Measurements from ENCODE around the gene MRPL53. TPM values are rescaled to one million over a fixed set of nuclear protein-coding genes. Genes with fewer than 3 reads are reported as not detected.
A peak's percentile ranks its signal among the peaks of the same experiment; 100 is the strongest.

MRPL53 gene
- total and polyA plus RNA-seq, 2 experiments from 2014 or later: 18.5 to 71.0 TPM

- DNase-seq: no peak
- H4K20me1 ChIP-seq (ENCODE audit: insufficient read depth): no peaks in the 10 kb centered on the region
- peaks cover 12% of the 10 kb centered on the region for H3F3A ChIP-seq (ENCODE audit: insufficient read depth)
- H3K27me3 ChIP-seq (replicated peaks; ENCODE audit: insufficient read depth): no peaks in the 10 kb centered on the region
- H3K4me1 ChIP-seq (ENCODE audit: insufficient read depth): peaks cover 16% of the 10 kb centered on the region
- no peak overlapping the region for H3K9ac ChIP-seq
- in situ Hi-C loops (cut with MboI): loop anchor here (5.0 kb wide), 1 partner anchor 87 kb away; no protein-coding TSS in a partner anchor
- no peaks in the 10 kb centered on the region for H3K36me3 ChIP-seq (ENCODE audit: low read depth)
- H3K27ac ChIP-seq: no peak overlapping the region
- H3K79me2 ChIP-seq (ENCODE audit: insufficient read depth): peaks cover 5% of the 10 kb centered on the region; the same call in 1 of the 2 replicates
- H3K9me2 ChIP-seq (ENCODE audit: insufficient read depth): no peaks in the 10 kb centered on the region
- no peak overlapping the region for H3K4me3 ChIP-seq
- no peaks in the 10 kb centered on the region for H3K9me3 ChIP-seq (ENCODE audit: low read depth)
- WGBS, 2 experiments (ENCODE audit: low coverage in 1 of 2, low lambda C conversion rate in 2 of 2, missing lambda C conversion rate in 2 of 2): 69 to 72% methylated on average over 15 of the region's 15 CpGs
- TF ChIP-seq EZH2 (IDR thresholded peaks at IDR 0.05; ENCODE audit: insufficient read depth, poor library complexity, severe bottlenecking): no peak
- H3K4me2 ChIP-seq (ENCODE audit: unreplicated experiment): no peak overlapping the region
- no peak overlapping the region for H2AFZ ChIP-seq
Observed at GRCh38 chr2:74499940-74500577, 27.6 kb upstream of the MRPL53 start.

- peaks cover 11% of the 10 kb centered on the region for H3K4me1 ChIP-seq (ENCODE audit: insufficient read depth)
- no peaks in the 10 kb centered on the region for H3K36me3 ChIP-seq (ENCODE audit: low read depth)
- peak within 1 kb of the TSS; percentile 68 for H2AFZ ChIP-seq
- no peaks in the 10 kb centered on the region for H3K79me2 ChIP-seq (ENCODE audit: insufficient read depth)
- peak; percentile 63 for DNase-seq
- H3K9ac ChIP-seq: 0 out of 2 replicates have a peak within 1 kb of the TSS, but pooled peaks have one; percentile 4
- in situ Hi-C loops (cut with MboI): no loop called here
- H3K9me3 ChIP-seq (ENCODE audit: low read depth): no peaks in the 10 kb centered on the region
- TF ChIP-seq EZH2phosphoT487 (IDR thresholded peaks at IDR 0.05; ENCODE audit: insufficient read depth, low read depth): no peak
- peak; percentile 8 for TF ChIP-seq EZH2 (IDR thresholded peaks at IDR 0.05; ENCODE audit: insufficient read depth, poor library complexity, severe bottlenecking)
- WGBS, 2 experiments (ENCODE audit: low coverage in 1 of 2, low lambda C conversion rate in 2 of 2, missing lambda C conversion rate in 2 of 2): 11 to 15% methylated on average over 48 to 65 of the region's 65 CpGs
- no peaks in the 10 kb centered on the region for H3K27me3 ChIP-seq (replicated peaks; ENCODE audit: insufficient read depth)
- H3K4me2 ChIP-seq (ENCODE audit: unreplicated experiment): peak within 1 kb of the TSS; percentile 96
- H4K20me1 ChIP-seq (ENCODE audit: insufficient read depth): no peaks in the 10 kb centered on the region
- H3K4me3 ChIP-seq: peak within 1 kb of the TSS; percentile 68
- no peaks in the 10 kb centered on the region for H3K9me2 ChIP-seq (ENCODE audit: insufficient read depth)
- H3F3A ChIP-seq (ENCODE audit: insufficient read depth): peaks cover 5% of the 10 kb centered on the region; the same call in 1 of the 2 replicates
- H3K27ac ChIP-seq: no peak within 1 kb of the TSS
Observed at GRCh38 chr2:74499267-74499939, 26.9 kb upstream of the MRPL53 start, which contains the start of gene LBX2. TSS of gene LBX2 (minus strand) at chr2:74499603. CDS start at chr2:74499537, 66 bp downstream.

- Histone ChIP-seq H3K4me3 (peak overlapping the region; percentile 68), H4K20me1 (ENCODE audit: insufficient read depth) (no peaks in the 10 kb centered on the region), H3K9me3 (ENCODE audit: low read depth) (no peaks in the 10 kb centered on the region), H3K4me1 (ENCODE audit: insufficient read depth) (peaks cover 10% of the 10 kb centered on the region), H3K4me2 (ENCODE audit: unreplicated experiment) (peak overlapping the region; percentile 96), H3F3A (ENCODE audit: insufficient read depth) (no peaks in the 10 kb centered on the region), H3K9me2 (ENCODE audit: insufficient read depth) (no peaks in the 10 kb centered on the region), H3K27ac (no peak overlapping the region), H3K27me3 (replicated peaks; ENCODE audit: insufficient read depth) (no peaks in the 10 kb centered on the region), H3K79me2 (ENCODE audit: insufficient read depth) (no peaks in the 10 kb centered on the region), H2AFZ (peak overlapping the region; percentile 68), H3K9ac (0 out of 2 replicates have a peak overlapping the region, but pooled peaks have one; percentile 4), H3K36me3 (ENCODE audit: low read depth) (no peaks in the 10 kb centered on the region; the same call in 1 of the 2 replicates)
- WGBS, 2 experiments (ENCODE audit: low coverage in 1 of 2, low lambda C conversion rate in 2 of 2, missing lambda C conversion rate in 2 of 2): 3% methylated on average over 38 to 41 of the region's 41 CpGs
- DNase-seq: peak; percentile 63
- in situ Hi-C loops (cut with MboI): no loop called here
- peak; percentile 40 for TF ChIP-seq EZH2 (IDR thresholded peaks at IDR 0.05; ENCODE audit: insufficient read depth, poor library complexity, severe bottlenecking)
- 0 out of 2 replicates have a peak, but pooled peaks have one; percentile 25 for TF ChIP-seq EZH2phosphoT487 (IDR thresholded peaks at IDR 0.05; ENCODE audit: insufficient read depth, low read depth)
Observed at GRCh38 chr2:74498500-74499266, 26.2 kb upstream of the MRPL53 start.

Data from GM23248 (cell line).